T-cell (primary cell): ENCODE measurements around the gene MAP7D3. TPM values are rescaled to one million over a fixed set of nuclear protein-coding genes. Genes with fewer than 3 reads are reported as not detected.

Experiments
- ATAC-seq, 4 experiments: fragments of 200-7000 bp in 3 of 4; fragments of 150-1000 bp in 1 of 4; cut with Tn5 transposase; replicated peaks in 1 of 4; 1 replicate in 3 of 4; 2 replicates in 1 of 4; pipeline ENCODE4 v1.10.0; 2021; ENCODE audit warnings: moderate library complexity in 3 of 4, mild to moderate bottlenecking in 2 of 4, moderate number of reproducible peaks in 1 of 4
- CTCF ChIA-PET, 2 donors: fragments of 300-600 bp; sonication (Branson Sonifier 250); formaldehyde crosslinking; loops; one replicate each; lab custom pipeline; 2022; ENCODE audit warnings: antibody characterized with exemption in 2 of 2; lab: Charles Lee
- POLR2A ChIA-PET, 2 donors: fragments of 300-600 bp; sonication (Branson Sonifier 250); formaldehyde crosslinking; loops; one replicate each; lab custom pipeline; 2022; ENCODE audit warnings: antibody characterized with exemption in 2 of 2; lab: Charles Lee
- DNase-seq, 35 experiments: peaks; one replicate each; pipeline versions ENCODE4 v3.0.0 to v3.0.0-alpha.2; 2013 to 2023
- H3K27ac ChIP-seq: one replicate; pipeline ENCODE4 v1.5.1; 2013; ENCODE audit warnings: low read length
- H3K27me3 ChIP-seq, 2 experiments: replicated peaks in 1 of 2; 1 replicate in 1 of 2; 2 replicates in 1 of 2; pipeline versions ENCODE4 v1.6.1 to v1.7.0; 2013; ENCODE audit warnings: low read length in 1 of 2, mixed read lengths in 1 of 2; ENCODE audit not compliant: control insufficient read depth in 2 of 2, insufficient read depth in 2 of 2; ENCODE audit errors: extremely low read depth in 1 of 2
- H3K36me3 ChIP-seq, 2 donors: 1 replicate in 1 of 2; 2 replicates in 1 of 2; pipeline versions ENCODE4 v1.6.1 to v1.7.0; 2013; ENCODE audit warnings: low read length in 1 of 2; ENCODE audit not compliant: control insufficient read depth in 2 of 2, insufficient read depth in 1 of 2; ENCODE audit errors: extremely low read depth in 1 of 2
- H3K4me1 ChIP-seq, 2 experiments: 1 replicate in 1 of 2; 2 replicates in 1 of 2; pipeline versions ENCODE4 v1.6.1 to v1.7.0; 2013; ENCODE audit warnings: low read length in 2 of 2, mixed read lengths in 1 of 2; ENCODE audit not compliant: insufficient read depth in 2 of 2, control insufficient read depth in 1 of 2; ENCODE audit errors: extremely low read depth in 1 of 2
- H3K4me3 ChIP-seq, 2 donors: 1 replicate in 1 of 2; 2 replicates in 1 of 2; pipeline versions ENCODE4 v1.5.1 to v1.7.0; 2013; ENCODE audit warnings: mild to moderate bottlenecking in 2 of 2, low read length in 1 of 2, moderate library complexity in 1 of 2; ENCODE audit not compliant: control insufficient read depth in 1 of 2; ENCODE audit errors: extremely low read depth in 1 of 2
- H3K9me3 ChIP-seq: 2 replicates; pipeline ENCODE4 v1.7.0; 2013
- H3K27ac Mint-ChIP-seq, 2 donors: one replicate each; pipeline ENCODE4 v1.8.0; 2020 to 2021; ENCODE audit warnings: mild to moderate bottlenecking in 2 of 2, mixed read lengths in 2 of 2
- H3K27me3 Mint-ChIP-seq, 2 donors: one replicate each; pipeline ENCODE4 v1.8.0; 2021 to 2022; ENCODE audit warnings: mixed read lengths in 2 of 2
- H3K36me3 Mint-ChIP-seq: one replicate; pipeline ENCODE4 v1.8.0; 2021; ENCODE audit warnings: mixed read lengths
- H3K4me1 Mint-ChIP-seq, 3 donors: one replicate each; pipeline ENCODE4 v1.8.0; 2020 to 2022; ENCODE audit warnings: mixed read lengths in 3 of 3, mild to moderate bottlenecking in 1 of 3
- H3K4me3 Mint-ChIP-seq, 3 donors: one replicate each; pipeline ENCODE4 v1.8.0; 2020 to 2022; ENCODE audit warnings: mild to moderate bottlenecking in 3 of 3, mixed read lengths in 3 of 3, moderate library complexity in 3 of 3
- H3K9me3 Mint-ChIP-seq, 3 donors: one replicate each; pipeline ENCODE4 v1.8.0; 2020 to 2022; ENCODE audit warnings: mixed read lengths in 3 of 3
- WGBS: methylation state at CpG from one replicate; pipeline ENCODE4 v1.1.5; 2013; ENCODE audit warnings: missing lambda C conversion rate; ENCODE audit not compliant: insufficient coverage; 5-methylcytosine and 5-hydroxymethylcytosine counted together
- total RNA-seq, 35 experiments: library from RNA in 6 of 35; stranded (reverse) in 6 of 35; fragments of 120-200 nt in 1 of 35; gene quantifications; one replicate each; pipeline versions ENCODE4 v1.2.1 to v1.2.4 and lab custom pipeline; 2013 to 2026

The MAP7D3 gene
- total RNA-seq, 5 donors from 2014 or later (not counting 1 experiment from before 2014, with no cell fraction given) = 6.5 to 10.5 (median 9.7) TPM

DNA sequence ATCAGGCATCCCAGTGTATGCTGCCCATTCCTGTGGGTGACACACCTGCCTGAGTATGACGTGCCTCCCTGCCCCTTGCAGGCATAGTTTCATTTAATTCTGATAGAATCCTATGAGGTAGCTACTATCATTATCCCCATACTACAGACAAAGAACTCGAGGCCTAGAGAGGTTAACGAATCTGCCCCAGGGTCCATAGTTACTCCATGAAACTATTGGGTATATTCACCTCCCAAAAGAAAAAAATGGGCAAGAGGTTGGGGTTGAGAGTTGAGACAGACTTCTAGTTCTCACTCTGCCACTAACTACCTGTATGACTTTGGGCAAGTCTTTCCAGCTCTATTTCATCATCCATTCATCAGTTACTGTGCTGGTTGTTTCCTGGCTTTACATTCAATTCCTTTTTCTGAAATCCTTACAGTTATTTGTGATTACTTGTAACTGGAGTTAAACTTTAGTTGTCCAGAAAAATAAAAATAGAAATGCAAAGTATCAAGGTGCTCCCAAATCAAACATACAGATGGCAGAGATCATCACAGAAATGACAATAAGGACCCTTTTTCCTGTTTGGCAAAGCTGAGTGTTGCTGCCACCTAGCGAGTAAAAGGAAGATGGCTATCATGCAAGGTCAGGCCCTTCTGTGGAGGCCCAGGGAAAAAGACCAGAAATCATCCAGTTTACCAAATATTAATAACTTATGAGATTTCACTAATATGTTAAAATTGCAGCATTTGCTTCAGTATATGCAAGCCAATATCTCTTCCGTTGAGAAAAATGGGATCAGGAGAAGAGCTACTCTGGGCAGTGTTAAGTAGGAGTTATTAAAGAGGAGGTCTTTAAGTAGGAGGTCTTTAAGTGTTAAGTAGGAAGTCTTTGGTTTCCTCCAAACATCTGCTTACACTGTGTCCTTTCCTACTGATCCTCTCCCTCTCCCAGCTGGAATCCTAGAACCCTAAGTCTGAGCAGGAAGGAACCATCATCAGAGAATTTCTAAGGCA lies 17.1 kb upstream of the MAP7D3 start:
- Histone ChIP-seq H3K4me3 (no peak overlapping the region), H3K27me3 (no peaks in the 10 kb centered on the region), H3K4me1 (no peaks in the 10 kb centered on the region), H3K36me3 (no peaks in the 10 kb centered on the region), H3K9me3 (no peaks in the 10 kb centered on the region), H3K27ac (no peak overlapping the region)
- Mint-ChIP-seq H3K36me3 (no peaks in the 10 kb centered on the region), H3K4me1 (no peaks in the 10 kb centered on the region), H3K9me3 (no peaks in the 10 kb centered on the region), H3K27ac (no peak overlapping the region), H3K4me3 (no peak overlapping the region), H3K27me3 (peaks cover 0 to 18% of the 10 kb centered on the region in 2 donors)
- DNase-seq (peak in 29 of 35 experiments; percentile 2 to 69 (median 24)), ATAC-seq (peak in 3 of 4 experiments; percentile 47 to 66 (median 60))
- no CpG with 5 or more reads among the region's 5 CpGs for WGBS
- ChIA-PET CTCF (interaction anchor here (1.0 to 3.1 kb wide), 5 partner anchors 44 to 310 kb away, joined by 3 to 30 read pairs (median 3); no protein-coding TSS in a partner anchor), POLR2A (no interaction called here)

DNA sequence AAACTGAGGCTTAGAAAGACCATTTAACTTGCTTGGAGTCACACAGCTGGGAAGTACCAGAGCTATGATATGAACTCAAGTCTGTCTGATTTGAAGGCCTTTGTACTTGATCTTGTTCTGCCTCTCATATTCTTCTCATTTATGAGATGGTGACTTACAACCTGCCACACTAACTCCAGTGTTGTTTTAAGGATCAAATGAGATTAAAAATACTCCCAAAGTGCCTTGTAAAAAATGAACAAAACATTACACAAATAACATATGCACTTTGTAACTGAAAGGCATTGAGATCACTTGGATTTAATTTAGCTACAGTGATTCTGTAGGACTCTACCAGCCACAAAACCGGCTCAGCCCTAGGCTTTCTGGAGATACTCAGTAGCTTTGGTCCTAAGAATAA lies 15.6 kb upstream of the MAP7D3 start:
- H3K36me3 ChIP-seq = no peaks in the 10 kb centered on the region
- H3K27ac Mint-ChIP-seq = no peak overlapping the region
- no peaks in the 10 kb centered on the region for H3K27me3 ChIP-seq
- ATAC-seq (no peak), DNase-seq (no peak)
- no CpG with 5 or more reads among the region's 1 CpG for WGBS
- no peaks in the 10 kb centered on the region for H3K4me1 Mint-ChIP-seq
- no peak overlapping the region for H3K27ac ChIP-seq
- H3K4me1 ChIP-seq = no peaks in the 10 kb centered on the region
- CTCF ChIA-PET = interaction anchor here (0.7 to 0.9 kb wide), 5 partner anchors 32 to 605 kb away, joined by 3 read pairs; no protein-coding TSS in a partner anchor
- H3K4me3 Mint-ChIP-seq = no peak overlapping the region
- H3K9me3 ChIP-seq = no peaks in the 10 kb centered on the region
- H3K27me3 Mint-ChIP-seq = peaks cover 0 to 18% of the 10 kb centered on the region in 2 donors
- POLR2A ChIA-PET = no interaction called here
- H3K36me3 Mint-ChIP-seq = no peaks in the 10 kb centered on the region
- no peaks in the 10 kb centered on the region for H3K9me3 Mint-ChIP-seq
- no peak overlapping the region for H3K4me3 ChIP-seq

DNA sequence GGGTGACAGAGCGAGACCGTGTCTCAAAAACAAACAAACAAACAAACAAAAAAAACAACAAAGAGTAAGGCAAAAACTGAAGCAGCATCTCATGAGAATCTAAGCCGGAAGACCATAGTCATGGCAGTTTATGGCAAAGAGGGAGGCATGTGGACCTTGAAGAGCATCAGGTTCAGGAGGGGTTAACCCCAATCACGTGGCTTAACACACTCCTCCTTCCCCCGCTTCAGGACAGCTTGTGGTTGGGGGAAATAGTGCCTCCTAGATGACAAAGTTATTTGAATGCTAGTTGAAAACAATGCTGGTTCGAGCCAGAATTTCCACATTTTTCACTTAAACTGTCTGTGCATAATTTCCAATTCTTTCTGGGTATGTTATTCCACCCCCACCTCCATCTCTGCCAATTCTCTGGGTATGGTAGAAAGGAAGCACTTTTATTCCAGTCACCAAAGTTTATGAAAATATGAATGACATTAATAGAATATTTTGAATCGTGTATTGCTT lies 11.7 kb upstream of the MAP7D3 start:
- POLR2A ChIA-PET = no interaction called here
- no CpG with 5 or more reads among the region's 7 CpGs for WGBS
- no peak overlapping the region for H3K27ac Mint-ChIP-seq

DNA sequence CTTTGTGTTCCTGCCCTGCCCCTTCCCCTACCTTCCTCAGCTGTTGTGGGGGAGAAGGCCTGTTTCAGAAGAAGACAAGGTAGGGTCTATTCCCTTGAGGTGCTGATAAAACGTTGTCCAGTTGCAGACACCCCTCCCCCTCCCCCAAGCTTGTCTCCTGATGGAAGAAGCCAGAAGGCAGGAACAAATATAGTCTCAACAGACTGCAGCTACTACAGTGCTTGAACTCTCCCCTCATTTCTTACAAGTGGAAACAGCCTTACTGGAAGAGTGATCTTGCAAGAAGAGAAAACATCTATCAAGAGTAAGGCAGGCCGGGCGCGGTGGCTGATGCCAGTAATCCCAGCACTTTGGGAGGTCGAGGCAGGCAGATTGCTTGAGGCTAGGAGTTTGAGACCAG lies 11.0 kb upstream of the MAP7D3 start:
- WGBS = no CpG with 5 or more reads among the region's 5 CpGs

More for the DNA sequence above, 11.7 kb upstream of the MAP7D3 start:
- no peaks in the 10 kb centered on the region for H3K36me3 Mint-ChIP-seq
- peaks cover 6 to 12% (median 10%) of the 10 kb centered on the region in 3 donors for H3K4me1 Mint-ChIP-seq
- H3K27ac ChIP-seq = no peak overlapping the region
- no peaks in the 10 kb centered on the region for H3K27me3 ChIP-seq
- CTCF ChIA-PET = no interaction called here
- no peak overlapping the region for H3K4me3 Mint-ChIP-seq
- no peaks in the 10 kb centered on the region for H3K9me3 Mint-ChIP-seq
- peaks cover 0 to 10% of the 10 kb centered on the region in 2 donors for H3K27me3 Mint-ChIP-seq
- peaks cover 0 to 4% of the 10 kb centered on the region in 2 experiments for H3K4me1 ChIP-seq
- H3K4me3 ChIP-seq = no peak overlapping the region
- no peak for DNase-seq
- ATAC-seq = no peak
- H3K36me3 ChIP-seq = no peaks in the 10 kb centered on the region
- no peaks in the 10 kb centered on the region for H3K9me3 ChIP-seq

DNA sequence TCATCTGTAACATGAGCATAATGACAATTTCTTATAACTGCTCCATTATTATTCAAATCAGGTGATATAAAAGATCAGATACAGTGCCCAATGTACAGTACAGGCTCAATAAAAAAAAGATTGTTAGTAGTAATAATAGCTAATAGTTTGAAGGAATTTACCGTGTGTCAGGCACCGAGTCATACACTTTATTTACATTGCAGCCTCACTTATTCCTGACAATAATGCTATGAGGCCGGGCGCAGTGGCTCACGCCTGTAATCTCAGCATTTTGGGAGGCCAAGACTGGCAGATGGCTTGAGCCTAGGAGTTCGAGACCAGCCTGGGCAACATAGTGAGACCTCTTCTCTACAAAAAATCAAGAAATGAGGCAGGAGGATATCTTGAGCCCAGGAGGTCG lies 10.1 kb upstream of the MAP7D3 start:
- peaks cover 0 to 4% of the 10 kb centered on the region in 2 experiments for H3K4me1 ChIP-seq

More for the DNA sequence above, 11.0 kb upstream of the MAP7D3 start:
- Mint-ChIP-seq H3K4me1 (peaks cover 6 to 12% (median 10%) of the 10 kb centered on the region in 3 donors), H3K27me3 (peaks cover 0 to 11% of the 10 kb centered on the region in 2 donors), H3K9me3 (no peaks in the 10 kb centered on the region), H3K27ac (no peak overlapping the region), H3K4me3 (no peak overlapping the region), H3K36me3 (no peaks in the 10 kb centered on the region)
- CTCF ChIA-PET = no interaction called here
- ATAC-seq = no peak
- H3K27me3 ChIP-seq = no peaks in the 10 kb centered on the region
- H3K9me3 ChIP-seq = no peaks in the 10 kb centered on the region
- H3K27ac ChIP-seq = no peak overlapping the region
- H3K36me3 ChIP-seq = no peaks in the 10 kb centered on the region
- no peak overlapping the region for H3K4me3 ChIP-seq
- DNase-seq = no peak
- peaks cover 0 to 4% of the 10 kb centered on the region in 2 experiments for H3K4me1 ChIP-seq
- POLR2A ChIA-PET = no interaction called here

DNA sequence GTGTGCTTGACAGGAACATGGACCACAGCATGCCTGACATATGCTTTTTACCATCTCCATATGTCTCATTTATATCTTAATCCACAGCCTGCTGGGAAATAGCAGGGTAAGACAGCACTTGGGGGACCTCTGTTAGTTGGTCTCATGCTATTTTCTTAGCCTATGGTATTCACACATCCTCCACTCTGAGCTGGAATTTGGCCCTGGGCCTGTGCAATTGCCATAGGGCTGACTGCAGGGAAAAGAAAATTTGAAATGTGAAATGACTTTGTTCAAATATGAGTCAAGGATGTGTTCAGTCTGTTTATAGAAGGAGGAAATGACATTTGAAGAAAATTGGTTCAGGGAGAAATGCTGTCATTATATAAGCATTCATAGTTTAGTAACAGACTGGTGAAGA lies 9.6 kb upstream of the MAP7D3 start:
- Histone ChIP-seq H3K4me3 (no peak overlapping the region), H3K9me3 (no peaks in the 10 kb centered on the region), H3K36me3 (no peaks in the 10 kb centered on the region), H3K27ac (no peak overlapping the region), H3K27me3 (no peaks in the 10 kb centered on the region), H3K4me1 (peaks cover 0 to 4% of the 10 kb centered on the region in 2 experiments)
- H3K27ac Mint-ChIP-seq = no peak overlapping the region
- no peak overlapping the region for H3K4me3 Mint-ChIP-seq
- H3K4me1 Mint-ChIP-seq = peaks cover 6 to 12% (median 10%) of the 10 kb centered on the region in 3 donors
- H3K9me3 Mint-ChIP-seq = no peaks in the 10 kb centered on the region
- ATAC-seq (no peak), DNase-seq (no peak)
- CTCF ChIA-PET = no interaction called here
- POLR2A ChIA-PET = no interaction called here
- H3K27me3 Mint-ChIP-seq = peaks cover 0 to 10% of the 10 kb centered on the region in 2 donors
- no peaks in the 10 kb centered on the region for H3K36me3 Mint-ChIP-seq

More for the DNA sequence above, 10.1 kb upstream of the MAP7D3 start:
- ATAC-seq (no peak), DNase-seq (no peak)
- POLR2A ChIA-PET = no interaction called here
- CTCF ChIA-PET = no interaction called here
- no peaks in the 10 kb centered on the region for H3K27me3 ChIP-seq
- no peak overlapping the region for H3K27ac Mint-ChIP-seq
- no peaks in the 10 kb centered on the region for H3K36me3 Mint-ChIP-seq
- WGBS = no CpG with 5 or more reads among the region's 7 CpGs
- no peaks in the 10 kb centered on the region for H3K9me3 Mint-ChIP-seq
- no peaks in the 10 kb centered on the region for H3K36me3 ChIP-seq
- no peaks in the 10 kb centered on the region for H3K9me3 ChIP-seq
- H3K27ac ChIP-seq = no peak overlapping the region
- peaks cover 6 to 12% (median 10%) of the 10 kb centered on the region in 3 donors for H3K4me1 Mint-ChIP-seq
- no peak overlapping the region for H3K4me3 ChIP-seq
- H3K27me3 Mint-ChIP-seq = peaks cover 0 to 14% of the 10 kb centered on the region in 2 donors
- no peak overlapping the region for H3K4me3 Mint-ChIP-seq
